ENCODE data around the gene TTC23. TPM values are rescaled to one million over a fixed set of nuclear protein-coding genes. Genes with fewer than 3 reads are reported as not detected.

TTC23 gene
- 10 to 100 TPM in 1 of 2 donors, 1 to 10 TPM in 1; 6.2 to 26.4 TPM for total RNA-seq

GRCh38 chr15:99249270-99249841, at the start of gene TTC23:
TSS of gene TTC23 (minus strand) at chr15:99249581. CDS start at chr15:99228712, 20,869 bp downstream.
- Histone ChIP-seq H3K4me1 (peaks cover 48% of the 10 kb centered on the region), H3K27me3 (no peaks in the 10 kb centered on the region), H3K36me3 (replicated peaks in 1 of 2; ENCODE audit: insufficient read depth in 1 of 2, low read depth in 2 of 2) (no peaks in the 10 kb centered on the region), H3K27ac (peak within 1 kb of the TSS; percentile 86 to 97 (median 92)), H3K9me3 (no peaks in the 10 kb centered on the region), H3K4me3 (peak within 1 kb of the TSS in 1 of 2 donors; percentile 47)
- TF ChIP-seq POLR2A (IDR thresholded peaks at IDR 0.05) (peak in 2 of 3 donors; percentile 23 to 33), CTCF (IDR thresholded peaks at IDR 0.05) (no peak)
- intact Hi-C loops (cut with DNase I): no loop called here
- 2 to 7% methylated on average over 14 of the region's 14 CpGs for WGBS, 2 donors
- ATAC-seq (peak; percentile 54), DNase-seq (peak; percentile 23 to 63 (median 46))

GRCh38 chr15:99296386-99296785, 47.0 kb upstream of the TTC23 start:
- Histone ChIP-seq H3K36me3 (replicated peaks in 1 of 2; ENCODE audit: insufficient read depth in 1 of 2, low read depth in 2 of 2) (peaks cover 0 to 2% of the 10 kb centered on the region in 2 donors), H3K27me3 (no peaks in the 10 kb centered on the region), H3K9me3 (no peaks in the 10 kb centered on the region), H3K27ac (no peak overlapping the region), H3K4me1 (no peaks in the 10 kb centered on the region), H3K4me3 (no peak overlapping the region)
- intact Hi-C loops (cut with DNase I): no loop called here
- DNase-seq: no peak
- no peak for TF ChIP-seq POLR2A (IDR thresholded peaks at IDR 0.05)
- TF ChIP-seq CTCF (IDR thresholded peaks at IDR 0.05): no peak
- 88 to 93% methylated on average over 2 of the region's 2 CpGs for WGBS, 2 donors
- ATAC-seq: no peak

- no peak for ATAC-seq
- intact Hi-C loops (cut with DNase I): no loop called here
- Histone ChIP-seq H3K27ac (no peak overlapping the region), H3K27me3 (no peaks in the 10 kb centered on the region), H3K4me1 (no peaks in the 10 kb centered on the region), H3K4me3 (no peak overlapping the region), H3K9me3 (no peaks in the 10 kb centered on the region), H3K36me3 (replicated peaks in 1 of 2; ENCODE audit: insufficient read depth in 1 of 2, low read depth in 2 of 2) (peaks cover 0 to 2% of the 10 kb centered on the region in 2 donors)
- TF ChIP-seq POLR2A (IDR thresholded peaks at IDR 0.05) (no peak), CTCF (IDR thresholded peaks at IDR 0.05) (no peak)
- no peak for DNase-seq
Observed at GRCh38 chr15:99295840-99296239, 46.5 kb upstream of the TTC23 start.

GRCh38 chr15:99291643-99292042, 42.3 kb upstream of the TTC23 start:
- no peak overlapping the region for H3K4me3 ChIP-seq
- ATAC-seq: no peak
- no peaks in the 10 kb centered on the region for H3K9me3 ChIP-seq
- H3K4me1 ChIP-seq: no peaks in the 10 kb centered on the region
- H3K36me3 ChIP-seq (replicated peaks in 1 of 2; ENCODE audit: insufficient read depth in 1 of 2, low read depth in 2 of 2): peaks cover 0 to 2% of the 10 kb centered on the region in 2 donors
- intact Hi-C loops (cut with DNase I): no loop called here
- no peaks in the 10 kb centered on the region for H3K27me3 ChIP-seq
- TF ChIP-seq POLR2A (IDR thresholded peaks at IDR 0.05): no peak
- TF ChIP-seq CTCF (IDR thresholded peaks at IDR 0.05): no peak
- no peak for DNase-seq
- no peak overlapping the region for H3K27ac ChIP-seq

- no peak overlapping the region for H3K27ac ChIP-seq
- intact Hi-C loops (cut with DNase I): no loop called here
- TF ChIP-seq CTCF (IDR thresholded peaks at IDR 0.05): no peak
- no peak for TF ChIP-seq POLR2A (IDR thresholded peaks at IDR 0.05)
- no peaks in the 10 kb centered on the region for H3K36me3 ChIP-seq (replicated peaks in 1 of 2; ENCODE audit: insufficient read depth in 1 of 2, low read depth in 2 of 2)
- no peak for DNase-seq
- H3K4me3 ChIP-seq: no peak overlapping the region
- H3K27me3 ChIP-seq: no peaks in the 10 kb centered on the region
- H3K9me3 ChIP-seq: no peaks in the 10 kb centered on the region
- ATAC-seq: no peak
- H3K4me1 ChIP-seq: no peaks in the 10 kb centered on the region
Observed at GRCh38 chr15:99283717-99284116, 34.3 kb upstream of the TTC23 start.
